NOMO-1 (cell line): ENCODE data around the gene NPPB.

Experiments
- DNase-seq, 2 experiments: peaks; one replicate each; lab custom pipeline; 2025; ENCODE audit not compliant: unreplicated experiment in 2 of 2; lab: John Stamatoyannopoulos, UW

The NPPB gene

GRCh38 chr1:11836955-11837766 lies 21.6 kb downstream of the NPPB start:
- no peak for DNase-seq

DNA sequence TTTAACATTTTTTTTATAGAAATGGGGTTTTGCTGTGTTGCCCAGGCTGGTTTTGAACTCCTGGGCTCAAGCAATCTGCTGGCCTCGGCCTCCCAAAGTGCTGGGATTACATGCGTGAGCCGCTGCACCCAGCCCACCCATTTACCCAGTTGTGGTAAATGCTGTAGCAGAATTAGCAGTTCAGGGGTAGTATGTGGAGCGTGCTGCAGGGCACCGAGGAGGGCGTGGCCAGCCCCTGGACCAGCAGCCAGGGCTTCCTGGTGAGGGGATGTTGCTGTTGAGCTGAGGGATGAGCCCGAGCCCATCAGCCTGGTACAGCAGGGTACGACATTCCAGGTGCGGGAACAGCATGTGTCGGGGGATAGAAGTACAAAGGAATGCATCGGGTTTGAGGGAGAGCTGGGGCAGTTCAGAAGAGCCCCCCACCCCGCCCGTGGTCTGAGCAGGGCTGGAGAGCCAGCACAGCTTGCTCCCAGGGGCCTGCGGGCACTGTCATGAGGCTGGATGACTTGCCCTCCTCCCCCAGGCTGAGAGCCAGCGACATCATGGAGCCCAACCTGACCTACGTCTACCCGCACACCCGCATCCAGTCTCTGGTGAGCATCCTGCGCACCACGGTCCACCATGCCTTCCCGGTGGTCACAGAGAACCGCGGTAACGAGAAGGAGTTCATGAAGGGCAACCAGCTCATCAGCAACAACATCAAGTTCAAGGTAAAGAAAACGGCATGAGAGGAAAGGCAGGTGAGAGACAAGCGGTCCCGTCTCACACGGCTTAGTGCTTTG lies 23.1 kb downstream of the NPPB start:
- no peak for DNase-seq

GRCh38 chr1:11833900-11834299 lies 24.8 kb downstream of the NPPB start:
- DNase-seq: no peak

DNA sequence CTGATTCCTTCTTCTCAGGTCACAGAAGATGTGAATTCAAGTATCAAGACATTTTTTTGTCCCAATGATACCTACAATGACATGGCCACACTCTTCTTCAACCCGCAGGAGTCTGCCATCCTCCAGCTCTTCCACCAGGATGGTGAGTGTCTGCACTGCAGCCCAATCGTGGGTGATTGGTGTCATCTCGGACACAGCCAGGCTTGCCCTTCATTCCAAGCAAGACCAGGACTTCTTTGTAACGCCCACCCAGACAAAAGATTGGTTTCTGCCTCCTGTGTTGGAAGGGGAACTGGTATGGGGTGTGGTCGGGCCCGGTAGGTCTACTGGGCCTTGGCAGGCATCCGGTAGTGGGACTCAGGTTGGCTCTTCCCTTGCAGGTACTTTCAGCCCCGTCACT lies 25.2 kb downstream of the NPPB start:
- DNase-seq: no peak

GRCh38 chr1:11831945-11832725 lies 26.6 kb downstream of the NPPB start:
- no peak for DNase-seq

DNA sequence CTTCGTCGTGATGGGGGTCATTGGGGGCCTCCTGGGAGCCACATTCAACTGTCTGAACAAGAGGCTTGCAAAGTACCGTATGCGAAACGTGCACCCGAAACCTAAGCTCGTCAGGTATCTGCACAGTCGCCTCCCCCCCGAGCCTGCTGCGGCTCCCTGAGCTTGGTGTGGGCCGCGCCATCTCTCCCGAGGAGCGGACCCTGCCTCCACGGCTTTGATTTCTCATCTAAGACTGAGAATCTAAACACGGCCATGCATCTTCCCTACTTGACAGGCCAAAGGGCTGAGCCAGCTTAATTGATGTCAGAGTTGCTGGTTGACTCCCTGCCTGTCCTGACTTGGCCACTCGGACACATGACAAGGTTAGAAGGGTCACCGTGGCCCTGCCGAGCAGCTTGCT lies 30.2 kb downstream of the NPPB start:
- DNase-seq: no peak

GRCh38 chr1:11826946-11827345 lies 31.8 kb downstream of the NPPB start:
- DNase-seq: no peak

- no peak for DNase-seq
Measured at GRCh38 chr1:11825131-11825530, 33.6 kb downstream of the NPPB start.

DNA sequence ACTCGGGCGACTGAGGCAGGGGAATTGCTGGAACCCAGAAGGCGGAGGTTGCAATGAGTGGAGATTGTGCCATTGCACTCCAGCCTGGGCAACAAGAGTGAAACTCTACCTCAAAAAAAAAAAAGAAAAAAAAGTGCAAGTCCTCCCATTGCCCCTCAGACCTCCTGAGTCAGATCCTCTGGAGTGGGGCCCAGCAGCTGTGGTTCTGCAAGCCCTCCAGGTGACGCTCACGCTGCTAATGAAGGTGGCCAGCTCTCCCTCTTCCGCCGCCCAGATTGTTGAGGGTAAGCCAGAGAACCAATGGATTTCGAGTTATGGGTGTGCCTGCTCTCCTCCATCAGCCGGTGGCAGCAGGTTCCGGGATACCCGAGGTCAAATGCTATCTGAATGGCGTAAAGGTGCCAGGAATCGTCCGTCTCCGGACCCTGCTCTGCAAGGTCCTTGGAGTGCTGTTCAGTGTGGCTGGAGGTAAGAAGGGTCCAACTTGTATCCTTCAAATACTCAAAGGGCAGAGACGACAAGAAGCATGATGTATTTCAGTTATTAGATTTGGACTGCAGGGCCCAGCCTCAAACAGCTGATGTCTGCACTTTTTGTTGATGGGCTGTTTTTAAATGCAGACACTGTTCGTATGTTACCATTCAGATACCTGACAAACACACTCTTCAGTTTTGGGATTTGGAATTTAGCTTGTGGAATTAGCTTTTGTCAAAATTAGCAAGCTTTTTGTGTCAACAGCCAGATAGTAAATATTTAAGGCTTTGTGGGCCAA lies 35.2 kb downstream of the NPPB start:
- DNase-seq: no peak

GRCh38 chr1:11822091-11822490 lies 36.7 kb downstream of the NPPB start:
- no peak for DNase-seq

GRCh38 chr1:11817192-11817591 lies 41.6 kb downstream of the NPPB start:
- DNase-seq: no peak

- peak; percentile 42 to 77 for DNase-seq
Measured at GRCh38 chr1:11813021-11813420, 45.7 kb downstream of the NPPB start.
